Activated effector memory CD4-positive, alpha-beta T cell treated with Interleukin-2 at 50 U/mL for 16 hours (primary cell): ENCODE results near the gene DMRTC2.
A peak's percentile ranks its signal among the peaks of the same experiment; 100 is the strongest.
"Not testable (repeated sequence)": the region's sequence is repeated elsewhere in the genome, so short reads cannot be mapped to it uniquely, and the experiment has no call there.

Experiments
- DNase-seq: peaks from one replicate; pipeline ENCODE4 v3.0.0-alpha.2; 2020

DMRTC2 gene

GRCh38 chr19:41872384-41872774 lies 27.5 kb downstream of the DMRTC2 start:
- DNase-seq = no peak

GRCh38 chr19:41872775-41873647 lies 28.2 kb downstream of the DMRTC2 start:
- peak; percentile 54 for DNase-seq

- not testable (repeated sequence) for DNase-seq
Measured at GRCh38 chr19:41875973-41876372, 31.1 kb downstream of the DMRTC2 start.

GRCh38 chr19:41876847-41877832 lies 32.3 kb downstream of the DMRTC2 start, which contains the start of gene CD79A:
Gene CD79A (plus strand): TSS chr19:41877279. CDS start chr19:41877305, 26 bp downstream.
- DNase-seq = no peak

- no peak for DNase-seq
Measured at GRCh38 chr19:41877916-41878905, 33.4 kb downstream of the DMRTC2 start.

GRCh38 chr19:41879080-41879479 lies 34.2 kb downstream of the DMRTC2 start:
- DNase-seq = no peak

GRCh38 chr19:41879670-41880328 lies 35.0 kb downstream of the DMRTC2 start:
- DNase-seq = no peak

GRCh38 chr19:41880329-41880708 lies 35.5 kb downstream of the DMRTC2 start:
- DNase-seq = no peak

DNA sequence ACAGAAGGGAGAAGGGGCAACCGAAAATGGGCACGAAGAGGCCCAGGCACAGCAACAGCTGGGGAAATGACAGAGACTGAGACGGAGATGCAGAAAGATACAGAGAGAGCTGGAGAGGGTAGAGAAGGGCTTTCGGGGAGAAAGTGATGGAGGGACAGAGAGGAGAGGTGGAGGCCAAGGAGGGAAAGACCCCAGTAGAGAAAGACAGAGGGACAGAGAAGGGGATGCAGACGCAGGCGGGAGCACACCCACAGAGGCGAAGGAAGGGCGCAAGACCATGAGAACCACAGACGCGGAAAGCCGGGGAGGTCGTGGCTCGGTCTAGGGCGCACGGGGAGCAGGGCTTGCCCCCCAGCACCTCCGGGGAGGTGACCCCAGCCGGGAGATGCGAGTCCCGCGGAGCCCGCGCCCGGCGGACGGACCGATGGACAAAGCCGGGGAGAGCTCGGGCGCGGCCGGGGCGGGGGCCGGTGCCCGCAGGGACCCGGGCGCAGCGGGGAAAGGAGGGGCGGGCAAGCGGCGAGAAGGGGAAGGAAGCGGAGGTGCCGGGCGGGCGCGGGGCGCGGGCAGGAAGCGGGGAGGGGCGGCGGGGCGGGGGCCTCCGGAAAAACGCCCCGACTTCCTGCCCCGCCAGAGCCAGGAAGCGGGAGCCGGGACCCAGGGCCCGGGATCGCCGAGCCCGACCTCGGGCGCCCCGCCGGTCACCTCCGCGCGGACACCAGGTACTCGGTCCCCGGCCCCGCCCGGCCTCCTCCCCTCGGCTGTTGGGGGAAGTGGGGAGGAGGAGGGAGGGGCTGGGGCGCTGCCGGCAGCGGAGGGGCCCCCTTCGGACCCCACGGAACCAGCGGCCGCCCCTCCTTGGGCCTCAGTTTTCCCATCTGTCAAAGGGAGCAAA lies 38.0 kb downstream of the DMRTC2 start, which contains the start of gene ARHGEF1:
Gene ARHGEF1, plus strand, starts transcription at position 617 of the 895 bp plus-strand sequence. CDS start 4,899 bp downstream, outside the sequence.
- DNase-seq = peak; percentile 65

DNA sequence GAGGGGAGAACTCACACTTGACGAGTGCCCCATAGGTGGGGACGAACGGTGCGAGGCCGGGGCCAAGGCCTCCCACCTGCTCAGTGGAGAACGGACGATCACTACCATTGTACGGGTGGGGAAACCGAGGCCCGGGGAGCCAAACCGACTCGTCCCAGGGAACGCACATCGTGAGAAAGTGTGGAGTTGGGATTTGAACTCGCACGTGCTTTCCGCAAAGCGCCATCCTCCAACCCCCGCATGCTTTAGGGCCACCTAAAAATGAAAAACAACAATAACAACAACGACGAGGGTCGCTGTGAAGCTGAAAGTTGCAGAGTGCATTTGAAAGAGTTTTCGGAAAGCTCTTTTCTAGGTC lies 38.6 kb downstream of the DMRTC2 start:
- no peak for DNase-seq

DNA sequence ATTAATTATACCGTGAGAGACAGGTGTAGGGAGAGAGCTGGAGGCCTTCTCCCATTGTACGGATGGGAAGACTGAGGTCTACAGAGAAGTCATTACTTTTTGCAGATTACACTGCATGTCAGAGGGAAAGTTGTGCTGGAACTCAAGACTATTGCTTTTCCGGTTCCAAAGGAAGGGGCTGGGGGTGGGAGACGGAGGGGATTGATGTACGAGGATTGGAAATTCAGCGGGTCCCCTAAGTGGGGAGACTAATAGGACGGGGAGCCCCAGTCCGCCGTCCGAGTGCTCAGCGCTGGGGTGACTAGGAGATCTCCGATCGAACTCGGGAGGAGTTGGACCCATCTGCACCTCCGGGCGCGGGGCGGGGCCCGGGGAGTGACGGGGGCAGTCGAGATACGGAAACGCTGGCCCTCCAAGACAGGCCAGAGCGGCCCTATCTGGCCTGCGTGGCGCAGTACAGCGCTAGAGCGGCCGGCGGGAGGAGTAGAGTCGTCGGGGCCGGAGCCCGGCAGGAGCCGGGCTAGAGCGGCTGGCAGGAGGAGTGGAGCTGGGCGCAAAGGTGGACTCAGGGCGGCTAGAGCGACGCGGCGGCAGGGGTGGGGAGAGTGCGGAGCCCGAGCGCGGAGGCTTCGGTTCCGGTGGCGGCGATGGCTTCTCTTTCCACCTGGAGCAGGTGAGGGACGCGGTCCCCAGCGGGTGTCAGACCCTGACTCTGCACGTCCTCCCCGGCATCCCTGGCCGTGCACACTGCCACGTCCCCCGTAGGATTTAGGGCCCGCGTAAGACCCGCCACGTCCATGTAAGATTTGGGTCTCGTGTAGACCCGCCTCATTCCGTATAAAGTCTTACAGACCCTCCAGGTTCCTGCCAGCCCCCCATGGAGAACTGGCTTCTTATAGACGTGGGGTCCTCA lies 39.2 kb downstream of the DMRTC2 start:
- peak; percentile 82 for DNase-seq

DNA sequence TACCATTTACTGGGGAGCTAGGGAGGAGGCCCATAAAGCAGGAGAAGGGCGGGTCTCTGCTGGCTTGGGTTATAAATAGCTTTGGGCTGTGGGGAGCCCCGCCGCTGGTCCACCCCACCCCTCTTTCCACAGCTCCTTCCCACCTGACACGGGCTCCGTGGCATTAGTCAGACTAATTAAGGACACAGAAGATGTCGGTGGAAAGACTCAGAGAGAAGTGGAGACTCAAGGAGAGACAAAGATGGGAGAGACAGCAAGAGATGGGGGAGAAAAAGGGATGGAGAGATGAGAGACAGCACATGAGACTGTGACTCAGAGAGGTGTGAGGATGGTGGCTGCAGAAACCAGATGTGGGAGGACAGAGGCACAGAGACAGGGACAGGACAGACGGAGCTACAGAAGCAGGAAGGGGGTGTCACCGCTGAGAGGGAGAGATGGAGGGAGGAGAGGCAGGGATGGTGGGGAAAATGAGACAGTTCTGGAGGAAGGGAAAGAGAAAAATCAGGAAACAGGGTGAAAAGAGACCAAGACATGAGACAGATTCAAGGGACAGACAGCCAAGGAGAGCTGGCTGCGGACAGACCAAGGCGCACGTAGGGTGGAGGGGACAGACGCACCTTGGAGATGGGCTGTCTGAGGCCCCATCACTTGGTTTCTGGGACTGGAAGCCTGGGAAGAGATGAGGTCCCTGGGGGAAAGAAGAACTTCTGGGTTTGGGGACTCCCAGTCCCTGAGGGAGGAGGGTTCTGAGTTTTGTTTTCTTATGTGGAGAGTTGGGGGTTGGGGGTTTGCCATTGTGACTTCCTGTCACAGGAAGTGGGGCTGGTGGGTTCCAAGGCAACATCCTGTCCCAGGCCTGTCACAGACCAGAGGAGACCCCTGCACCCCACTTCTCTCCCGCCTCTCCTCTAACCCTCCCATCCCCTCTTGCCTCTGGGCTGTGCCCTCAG lies 42.2 kb downstream of the DMRTC2 start:
- DNase-seq = peak; percentile 69

DNA sequence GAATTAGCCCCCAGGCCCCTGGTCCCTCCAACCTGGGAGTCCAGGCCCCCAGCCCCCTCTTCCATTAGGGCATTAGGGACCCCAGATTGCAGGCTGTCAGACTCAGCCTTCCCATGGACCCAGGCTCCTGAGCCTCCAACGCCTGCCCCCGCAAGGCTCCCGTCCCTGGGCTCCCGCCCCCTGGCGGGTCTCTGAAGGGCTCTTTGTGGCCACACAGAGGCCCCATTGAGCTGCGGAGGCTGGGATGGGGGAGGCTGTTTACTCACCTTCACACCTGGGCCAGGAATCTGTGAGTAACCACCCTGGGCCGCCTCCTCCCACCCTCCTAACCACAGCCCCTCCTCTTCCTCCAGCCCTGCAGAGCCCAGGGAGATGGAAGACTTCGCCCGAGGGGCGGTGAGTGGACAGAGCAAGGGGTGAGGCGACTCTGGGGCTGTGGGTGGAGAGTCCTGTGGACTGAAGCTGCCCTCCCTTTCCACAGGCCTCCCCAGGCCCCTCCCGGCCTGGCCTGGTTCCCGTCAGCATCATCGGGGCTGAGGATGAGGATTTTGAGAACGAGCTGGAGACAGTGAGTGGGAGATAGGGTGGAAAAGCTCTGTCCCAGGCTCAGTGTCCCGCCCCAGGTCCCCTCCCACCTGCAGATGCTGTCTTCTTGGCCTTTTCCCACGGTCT lies 43.0 kb downstream of the DMRTC2 start:
- DNase-seq = peak; percentile 80

GRCh38 chr19:41888926-41889325 lies 44.1 kb downstream of the DMRTC2 start:
- no peak for DNase-seq

GRCh38 chr19:41889896-41890295 lies 45.1 kb downstream of the DMRTC2 start:
- no peak for DNase-seq

DNA sequence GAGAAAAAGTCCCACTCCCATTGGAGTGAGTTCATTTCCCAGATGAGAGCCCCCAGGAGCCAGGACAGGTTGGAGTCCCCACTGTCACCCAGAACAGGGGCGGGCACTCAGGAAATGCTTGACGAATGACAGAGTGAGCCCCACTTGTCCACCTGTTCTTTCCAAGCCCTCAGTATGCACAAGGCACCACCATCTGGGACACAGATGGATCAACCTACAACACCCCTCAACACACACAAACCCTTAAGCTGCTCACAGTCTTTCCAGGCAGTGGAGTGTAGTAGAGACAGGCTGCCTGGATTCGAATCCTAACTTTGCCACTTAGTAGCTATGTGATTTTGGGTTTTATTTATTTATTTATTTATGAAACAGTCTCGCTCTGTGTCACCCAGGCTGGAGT lies 46.1 kb downstream of the DMRTC2 start:
- DNase-seq = no peak

- DNase-seq = no peak
Measured at GRCh38 chr19:41892173-41892902, 47.5 kb downstream of the DMRTC2 start.
